Upper lobe of left lung (tissue), 4 donors: Measurements from ENCODE around the gene RFTN2.

Source experiments
- CTCF ChIP-seq, 6 experiments: fragments of 450-650 bp in 4 of 6; fragments of 200-600 bp in 2 of 6; sonication (generic) in 2 of 6; IDR thresholded peaks; one replicate each; pipeline ENCODE4 v1.5.1; 2016 to 2019; ENCODE audit warnings: antibody characterized with exemption in 6 of 6
- EP300 ChIP-seq, 4 donors: sonication (generic); formaldehyde crosslinking; IDR thresholded peaks; one replicate each; pipeline ENCODE4 v1.5.1; 2017; ENCODE audit warnings: antibody characterized with exemption in 4 of 4, control low read depth in 2 of 4
- POLR2A ChIP-seq, 4 donors: fragments of 450-650 bp; IDR thresholded peaks; one replicate each; pipeline ENCODE4 v1.5.1; 2016 to 2017; ENCODE audit warnings: antibody characterized with exemption in 4 of 4, mild to moderate bottlenecking in 2 of 4

GRCh38 chr2:197558393-197558792, 117.0 kb downstream of the RFTN2 start:
- TF ChIP-seq POLR2A (IDR thresholded peaks at IDR 0.05) (no peak), CTCF (IDR thresholded peaks at IDR 0.05) (no peak), EP300 (IDR thresholded peaks at IDR 0.05) (no peak)
